Body of pancreas (tissue), 4 donors: ENCODE data around the gene CGRRF1.

Source experiments
- CTCF ChIP-seq, 7 experiments: fragments of 450-650 bp in 4 of 7; fragments of 200-600 bp in 3 of 7; sonication (generic) in 3 of 7; IDR thresholded peaks; one replicate each; pipeline ENCODE4 v1.5.1; 2016 to 2019; ENCODE audit warnings: antibody characterized with exemption in 7 of 7
- POLR2A ChIP-seq, 3 donors: fragments of 450-650 bp; IDR thresholded peaks; one replicate each; pipeline ENCODE4 v1.6.1; 2016; ENCODE audit warnings: antibody characterized with exemption in 3 of 3, mild to moderate bottlenecking in 2 of 3

GRCh38 chr14:54549862-54550261, 40.2 kb downstream of the CGRRF1 start:
- no peak for TF ChIP-seq CTCF (IDR thresholded peaks at IDR 0.05)
- TF ChIP-seq POLR2A (IDR thresholded peaks at IDR 0.05) = no peak
